ENCODE data around the gene PPM1H.

The PPM1H gene

GRCh38 chr12:62654326-62655241, 280.4 kb downstream of the PPM1H start:
- H3K27me3 ChIP-seq (ENCODE audit: insufficient read depth, low read length, poor library complexity, severe bottlenecking): no peaks in the 10 kb centered on the region
- no peaks in the 10 kb centered on the region for H4K20me1 ChIP-seq (ENCODE audit: insufficient read depth, low read length, poor library complexity, severe bottlenecking)
- no peaks in the 10 kb centered on the region for H3K9me2 ChIP-seq (replicated peaks; ENCODE audit: low read depth, low read length)
- H3K4me3 ChIP-seq (ENCODE audit: low read length, poor library complexity, severe bottlenecking): no peak overlapping the region
- no peaks in the 10 kb centered on the region for H3K9me3 ChIP-seq (ENCODE audit: insufficient read depth, low read depth, low read length)
- peak overlapping the region; percentile 65 for H3K4me2 ChIP-seq (ENCODE audit: low read depth, low read length, poor library complexity, severe bottlenecking)
- peaks cover 44% of the 10 kb centered on the region for H3K4me1 ChIP-seq (ENCODE audit: insufficient read depth, low read length, poor library complexity, severe bottlenecking)
- no peaks in the 10 kb centered on the region for H3F3A ChIP-seq (ENCODE audit: low read depth)
- H2AFZ ChIP-seq (ENCODE audit: low read length): no peak overlapping the region
- H3K9ac ChIP-seq (ENCODE audit: low read depth, low read length, poor library complexity, severe bottlenecking): peak overlapping the region; percentile 22
- H3K79me2 ChIP-seq (ENCODE audit: insufficient read depth, low read length): no peaks in the 10 kb centered on the region
- TF ChIP-seq EZH2phosphoT487 (IDR thresholded peaks at IDR 0.05; ENCODE audit: borderline replicate concordance) (no peak), CTCF (conservative IDR thresholded peaks at IDR 0.05; ENCODE audit: low read length) (no peak)
- H3K36me3 ChIP-seq (ENCODE audit: insufficient read depth, low read length): no peaks in the 10 kb centered on the region; the same call in 1 of the 2 replicates

DNA sequence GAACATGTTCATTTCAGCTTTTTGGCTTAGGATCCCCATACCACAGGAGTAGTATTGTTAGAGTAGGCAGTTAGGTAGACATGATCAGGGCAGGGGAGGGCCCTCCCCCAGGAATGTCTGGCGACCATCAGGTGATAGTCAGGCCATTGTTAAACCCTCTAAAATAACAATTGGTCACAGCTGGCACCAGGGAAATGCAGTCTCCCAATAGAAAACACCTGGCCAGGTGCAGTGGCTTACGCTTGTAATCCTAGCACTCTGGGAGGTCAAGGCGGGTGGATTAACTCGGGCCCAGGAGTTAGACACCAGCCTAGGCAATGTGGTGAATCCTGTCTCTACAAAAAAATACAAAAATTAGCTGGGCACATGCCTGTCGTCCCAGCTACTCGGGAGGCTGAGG, 281.2 kb downstream of the PPM1H start:
- H3F3A ChIP-seq (ENCODE audit: low read depth): no peaks in the 10 kb centered on the region
- H2AFZ ChIP-seq (ENCODE audit: low read length): no peak overlapping the region
- TF ChIP-seq EZH2phosphoT487 (IDR thresholded peaks at IDR 0.05; ENCODE audit: borderline replicate concordance): no peak
- no peak for TF ChIP-seq CTCF (conservative IDR thresholded peaks at IDR 0.05; ENCODE audit: low read length)
- H3K9me3 ChIP-seq (ENCODE audit: insufficient read depth, low read depth, low read length): no peaks in the 10 kb centered on the region
- H3K4me1 ChIP-seq (ENCODE audit: insufficient read depth, low read length, poor library complexity, severe bottlenecking): peaks cover 44% of the 10 kb centered on the region
- H3K27me3 ChIP-seq (ENCODE audit: insufficient read depth, low read length, poor library complexity, severe bottlenecking): no peaks in the 10 kb centered on the region
- no peaks in the 10 kb centered on the region; the same call in 1 of the 2 replicates for H3K36me3 ChIP-seq (ENCODE audit: insufficient read depth, low read length)
- H3K4me2 ChIP-seq (ENCODE audit: low read depth, low read length, poor library complexity, severe bottlenecking): peak overlapping the region; percentile 65
- no peaks in the 10 kb centered on the region for H4K20me1 ChIP-seq (ENCODE audit: insufficient read depth, low read length, poor library complexity, severe bottlenecking)
- H3K9me2 ChIP-seq (replicated peaks; ENCODE audit: low read depth, low read length): no peaks in the 10 kb centered on the region
- H3K79me2 ChIP-seq (ENCODE audit: insufficient read depth, low read length): no peaks in the 10 kb centered on the region
- no peak overlapping the region for H3K4me3 ChIP-seq (ENCODE audit: low read length, poor library complexity, severe bottlenecking)
- H3K9ac ChIP-seq (ENCODE audit: low read depth, low read length, poor library complexity, severe bottlenecking): peak overlapping the region; percentile 22

DNA sequence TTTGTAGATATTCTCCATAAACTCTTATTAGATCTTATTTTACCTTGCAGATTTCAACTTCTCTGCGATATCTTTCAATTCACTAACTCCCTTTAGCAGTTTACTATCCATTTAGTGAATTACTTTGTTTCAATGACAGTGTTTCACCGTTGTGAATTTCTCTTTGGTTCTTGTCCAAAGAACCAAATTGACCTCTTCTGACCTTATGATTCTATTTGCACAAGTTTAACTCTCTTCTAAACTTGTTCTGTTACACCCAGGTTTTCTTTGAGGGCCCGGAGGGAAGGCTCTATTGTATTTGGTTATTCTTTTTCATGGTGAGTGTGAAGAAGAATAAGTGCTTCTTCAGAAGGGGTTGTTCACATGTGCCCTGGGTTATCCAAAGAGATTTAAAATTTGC, 281.6 kb downstream of the PPM1H start:
- Histone ChIP-seq H3K4me2 (ENCODE audit: low read depth, low read length, poor library complexity, severe bottlenecking) (no peak overlapping the region), H4K20me1 (ENCODE audit: insufficient read depth, low read length, poor library complexity, severe bottlenecking) (no peaks in the 10 kb centered on the region), H3K4me3 (ENCODE audit: low read length, poor library complexity, severe bottlenecking) (no peak overlapping the region), H3K79me2 (ENCODE audit: insufficient read depth, low read length) (no peaks in the 10 kb centered on the region), H3F3A (ENCODE audit: low read depth) (no peaks in the 10 kb centered on the region), H2AFZ (ENCODE audit: low read length) (no peak overlapping the region), H3K9me2 (replicated peaks; ENCODE audit: low read depth, low read length) (no peaks in the 10 kb centered on the region), H3K9ac (ENCODE audit: low read depth, low read length, poor library complexity, severe bottlenecking) (no peak overlapping the region), H3K9me3 (ENCODE audit: insufficient read depth, low read depth, low read length) (no peaks in the 10 kb centered on the region), H3K36me3 (ENCODE audit: insufficient read depth, low read length) (peaks cover 3% of the 10 kb centered on the region; the same call in 1 of the 2 replicates), H3K27me3 (ENCODE audit: insufficient read depth, low read length, poor library complexity, severe bottlenecking) (no peaks in the 10 kb centered on the region), H3K4me1 (ENCODE audit: insufficient read depth, low read length, poor library complexity, severe bottlenecking) (peaks cover 44% of the 10 kb centered on the region)
- TF ChIP-seq CTCF (conservative IDR thresholded peaks at IDR 0.05; ENCODE audit: low read length) (no peak), EZH2phosphoT487 (IDR thresholded peaks at IDR 0.05; ENCODE audit: borderline replicate concordance) (no peak)

All from Loucy (cell line).